Measurements from ENCODE around the gene LHX1.

The LHX1 gene

GRCh38 chr17:36975922-36976515 lies 38.7 kb downstream of the LHX1 start:
- no peak for DNase-seq

DNA sequence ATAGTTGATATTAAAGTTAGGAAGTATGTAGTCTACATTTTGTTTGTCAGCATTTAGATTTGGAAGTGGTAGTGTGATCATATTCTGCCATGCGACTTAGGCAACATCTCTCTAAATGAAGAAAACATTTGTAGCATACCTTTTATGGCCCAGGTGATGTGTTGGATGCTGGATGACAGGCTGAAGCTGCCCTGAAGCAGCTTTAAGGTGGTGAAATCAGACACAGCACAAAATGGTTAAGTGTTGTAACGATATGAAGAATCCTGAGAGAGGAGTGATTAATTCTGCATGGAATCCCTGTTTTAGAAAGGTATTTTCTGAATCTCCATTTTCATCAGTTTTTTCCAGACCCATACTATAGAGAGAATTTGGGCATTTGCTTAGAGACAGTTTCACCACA lies 39.8 kb downstream of the LHX1 start:
- DNase-seq: no peak

DNA sequence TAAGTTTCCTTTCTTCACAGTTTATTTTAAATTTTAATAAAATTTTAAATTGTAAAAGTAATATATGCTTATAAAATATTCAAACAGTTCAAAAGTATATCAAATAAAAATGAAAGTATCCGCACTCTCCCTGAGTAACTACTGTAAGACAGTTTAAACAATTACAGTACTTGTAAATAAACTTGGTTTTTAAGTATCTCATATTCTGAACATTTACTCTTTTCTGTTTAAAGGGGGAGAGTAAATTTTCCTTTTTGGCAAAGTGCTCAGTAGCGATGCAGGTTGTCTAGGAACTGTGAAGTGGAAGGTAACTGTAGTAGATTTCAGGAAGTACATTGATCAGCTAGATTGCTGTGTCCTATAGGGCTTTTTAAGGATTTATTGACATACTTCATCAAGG lies 40.3 kb downstream of the LHX1 start:
- DNase-seq: no peak

- DNase-seq: no peak
Observed at GRCh38 chr17:36978810-36979564, 41.7 kb downstream of the LHX1 start.

- no peak for DNase-seq
Observed at GRCh38 chr17:36979565-36979941, 42.3 kb downstream of the LHX1 start.

- DNase-seq: no peak
Observed at GRCh38 chr17:36980280-36980761, 43.0 kb downstream of the LHX1 start.

DNA sequence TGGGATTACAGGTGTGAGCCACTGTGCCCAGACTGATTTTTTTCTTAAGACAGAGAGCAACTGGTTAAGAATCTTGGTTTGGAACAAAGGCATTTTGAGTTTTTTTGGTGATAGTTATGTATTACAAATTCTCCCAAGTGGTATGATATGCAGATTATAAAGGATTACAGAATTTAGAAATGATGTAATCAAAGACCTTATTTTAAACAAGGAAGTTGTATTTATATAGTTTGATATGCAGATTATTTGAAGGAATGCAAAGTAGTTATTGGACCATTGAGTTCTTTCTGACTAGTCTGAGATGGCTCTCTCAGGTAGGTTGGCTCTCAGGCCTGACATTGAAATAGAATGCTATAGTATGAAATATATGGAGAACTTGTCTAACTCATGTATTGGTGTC lies 46.3 kb downstream of the LHX1 start:
- DNase-seq: no peak

DNA sequence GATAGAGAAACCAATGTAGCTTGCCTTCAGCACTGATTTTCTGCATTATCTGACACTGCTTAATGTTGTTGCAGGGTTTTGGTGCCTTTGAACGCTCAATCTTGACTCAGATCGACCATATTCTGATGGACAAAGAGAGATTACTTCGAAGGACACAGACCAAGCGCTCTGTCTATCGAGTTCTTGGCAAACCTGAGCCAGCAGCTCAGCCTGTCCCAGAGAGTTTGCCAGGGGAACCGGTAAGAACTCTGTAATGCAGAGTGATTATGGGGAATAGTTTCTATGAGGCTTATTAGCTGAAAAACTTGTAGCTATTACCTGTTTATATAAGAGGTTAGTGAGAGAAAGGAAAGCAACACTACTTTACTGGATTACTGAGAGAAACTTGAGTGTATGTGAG lies 51.9 kb downstream of the LHX1 start:
- no peak for DNase-seq

DNA sequence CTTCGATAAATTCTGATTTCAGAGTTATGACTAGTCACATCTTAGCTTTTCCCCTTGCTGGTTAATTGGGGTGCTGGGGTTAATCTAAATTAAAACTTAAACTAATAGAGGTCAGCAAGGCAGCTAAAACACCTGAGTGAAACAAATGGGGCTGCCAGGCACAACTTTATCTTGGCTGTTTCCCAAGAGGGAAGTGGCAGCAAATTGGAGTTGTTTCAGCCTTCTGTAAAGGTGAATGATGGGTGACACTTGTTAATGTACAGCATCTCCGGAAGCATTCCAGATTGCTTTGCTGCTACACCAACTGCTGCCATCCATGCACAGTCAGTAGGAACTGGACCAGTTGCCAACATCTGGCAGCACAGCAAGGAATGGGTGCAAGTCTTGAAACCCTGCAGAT lies 55.4 kb downstream of the LHX1 start:
- no peak for DNase-seq

DNA sequence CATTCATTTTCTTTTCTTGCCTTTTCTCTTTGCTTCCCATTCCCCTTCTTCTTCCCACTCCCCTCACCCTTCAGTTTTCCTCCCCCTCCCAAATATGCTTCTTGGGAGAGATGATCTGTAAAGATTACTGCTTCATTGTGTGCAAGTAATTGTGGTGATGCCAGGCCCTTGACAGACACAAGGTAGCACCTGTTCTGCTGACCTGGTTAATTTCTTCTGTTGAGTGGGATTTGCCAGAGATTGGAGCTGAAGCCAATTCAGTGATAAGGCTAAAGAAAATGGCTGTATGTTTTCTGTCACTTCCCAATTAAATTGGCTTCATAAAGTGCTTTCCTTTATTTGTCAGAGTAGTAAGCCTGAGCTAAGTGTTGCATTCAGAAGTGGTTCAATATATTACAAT lies 56.0 kb downstream of the LHX1 start:
- no peak for DNase-seq

Data from activated CD4-positive, alpha-beta T cell treated with anti-CD3 and anti-CD28 coated beads, Interleukin-2, Interleukin-6, amounts not matched to agents 100 ng/mL and 50 ng/mL, durations not matched to agents 16 hours and 8 hours (primary cell).